Suprapubic skin (tissue), 4 donors: ENCODE measurements around the gene KCTD17. TPM values are rescaled to one million over a fixed set of nuclear protein-coding genes. Genes with fewer than 3 reads are reported as not detected.
A peak's percentile ranks its signal among the peaks of the same experiment; 100 is the strongest.

ENCODE experiments used
- DNase-seq, 2 donors: peaks; one replicate each; pipeline ENCODE4 v3.0.0-alpha.2; 2019; ENCODE audit warnings: low spot score in 2 of 2
- H3K27ac ChIP-seq: fragments of 200-600 bp; sonication (generic); one replicate; pipeline ENCODE4 v1.5.1; 2019
- H3K27me3 ChIP-seq: fragments of 200-600 bp; sonication (generic); one replicate; pipeline ENCODE4 v1.5.1; 2019
- H3K36me3 ChIP-seq: fragments of 200-600 bp; sonication (generic); one replicate; pipeline ENCODE4 v1.5.1; 2019
- H3K4me1 ChIP-seq: fragments of 200-600 bp; sonication (generic); one replicate; pipeline ENCODE4 v1.5.1; 2019
- H3K4me3 ChIP-seq: fragments of 200-600 bp; sonication (generic); one replicate; pipeline ENCODE4 v1.5.1; 2019; ENCODE audit warnings: mild to moderate bottlenecking
- H3K9me3 ChIP-seq: fragments of 200-600 bp; sonication (generic); one replicate; pipeline ENCODE4 v1.5.1; 2019
- CTCF ChIP-seq, 2 donors: fragments of 200-600 bp in 1 of 2; fragments of 450-650 bp in 1 of 2; sonication (generic) in 1 of 2; IDR thresholded peaks; one replicate each; pipeline ENCODE4 v1.5.1; 2016 to 2019; ENCODE audit warnings: antibody characterized with exemption in 2 of 2, mild to moderate bottlenecking in 1 of 2, moderate library complexity in 1 of 2
- EP300 ChIP-seq: sonication (generic); formaldehyde crosslinking; IDR thresholded peaks from one replicate; pipeline ENCODE4 v1.6.1; 2017; ENCODE audit warnings: antibody characterized with exemption
- POLR2A ChIP-seq, 2 donors: fragments of 450-650 bp; IDR thresholded peaks; one replicate each; pipeline ENCODE4 v1.6.1; 2017; ENCODE audit warnings: antibody characterized with exemption in 2 of 2, mild to moderate bottlenecking in 2 of 2, moderate library complexity in 2 of 2
- POLR2AphosphoS5 ChIP-seq, 3 donors: sonication (generic); formaldehyde crosslinking; IDR thresholded peaks; one replicate each; pipeline ENCODE4 v1.6.1; 2017; ENCODE audit warnings: antibody characterized with exemption in 3 of 3
- WGBS: methylation state at CpG from one replicate; pipeline ENCODE4 v1.1.5; 2018; 5-methylcytosine and 5-hydroxymethylcytosine counted together
- total RNA-seq, 4 donors: library from RNA; depleted of rRNA; stranded (reverse); fragments of >200 nt; gene quantifications; one replicate each; pipeline ENCODE4 v1.1.0, GENCODE V29; 2016

KCTD17 gene
- total RNA-seq, 4 donors from 2014 or later, result 25.0 to 67.0 (median 35.7) TPM

- TF ChIP-seq CTCF (IDR thresholded peaks at IDR 0.05) (no peak), EP300 (no peak)
- H3K4me3 ChIP-seq, result no peak overlapping the region
- no peak overlapping the region for H3K27ac ChIP-seq
- DNase-seq, result no peak
- H3K36me3 ChIP-seq, result no peaks in the 10 kb centered on the region
- peaks cover 65% of the 10 kb centered on the region for H3K27me3 ChIP-seq
- H3K9me3 ChIP-seq, result no peaks in the 10 kb centered on the region
- H3K4me1 ChIP-seq, result peaks cover 4% of the 10 kb centered on the region
- WGBS, result 91% methylated on average over 8 of the region's 8 CpGs
Observed at GRCh38 chr22:37072673-37073072, 21.1 kb downstream of the KCTD17 start.

- TF ChIP-seq POLR2AphosphoS5 (IDR thresholded peaks at IDR 0.05), result no peak
- no peak for TF ChIP-seq POLR2A (IDR thresholded peaks at IDR 0.05)
- TF ChIP-seq CTCF (IDR thresholded peaks at IDR 0.05), result no peak
- no peak for TF ChIP-seq EP300
- DNase-seq, result no peak
- Histone ChIP-seq H3K27ac (no peak overlapping the region), H3K9me3 (no peaks in the 10 kb centered on the region), H3K36me3 (no peaks in the 10 kb centered on the region), H3K4me1 (peaks cover 2% of the 10 kb centered on the region), H3K4me3 (no peak overlapping the region), H3K27me3 (peaks cover 51% of the 10 kb centered on the region)
- WGBS, result 71% methylated on average over 7 of the region's 16 CpGs
Observed at GRCh38 chr22:37074537-37074936, 23.0 kb downstream of the KCTD17 start.

GRCh38 chr22:37075046-37075445, 23.5 kb downstream of the KCTD17 start:
- H3K9me3 ChIP-seq, result no peaks in the 10 kb centered on the region
- TF ChIP-seq EP300, result no peak
- no peaks in the 10 kb centered on the region for H3K36me3 ChIP-seq
- peaks cover 2% of the 10 kb centered on the region for H3K4me1 ChIP-seq
- DNase-seq, result no peak
- no peak overlapping the region for H3K4me3 ChIP-seq
- 66% methylated on average over 15 of the region's 17 CpGs for WGBS
- H3K27me3 ChIP-seq, result peaks cover 46% of the 10 kb centered on the region
- no peak overlapping the region for H3K27ac ChIP-seq

GRCh38 chr22:37075822-37076433, 24.4 kb downstream of the KCTD17 start:
- Histone ChIP-seq H3K4me3 (no peak overlapping the region), H3K27ac (no peak overlapping the region), H3K4me1 (peaks cover 2% of the 10 kb centered on the region), H3K36me3 (no peaks in the 10 kb centered on the region), H3K9me3 (no peaks in the 10 kb centered on the region), H3K27me3 (peaks cover 37% of the 10 kb centered on the region)
- TF ChIP-seq CTCF (IDR thresholded peaks at IDR 0.05) (no peak), EP300 (no peak), POLR2A (IDR thresholded peaks at IDR 0.05) (no peak), POLR2AphosphoS5 (IDR thresholded peaks at IDR 0.05) (no peak)
- DNase-seq, result no peak
- WGBS, result 84% methylated on average over 8 of the region's 9 CpGs

GRCh38 chr22:37077802-37078448, 26.4 kb downstream of the KCTD17 start:
- WGBS, result 23% methylated on average over 15 of the region's 15 CpGs
- H3K4me1 ChIP-seq, result peaks cover 2% of the 10 kb centered on the region
- no peak for DNase-seq
- H3K9me3 ChIP-seq, result no peaks in the 10 kb centered on the region
- TF ChIP-seq CTCF (IDR thresholded peaks at IDR 0.05), result peak; percentile 59 to 97
- TF ChIP-seq POLR2A (IDR thresholded peaks at IDR 0.05), result no peak
- TF ChIP-seq POLR2AphosphoS5 (IDR thresholded peaks at IDR 0.05), result no peak
- no peak for TF ChIP-seq EP300
- H3K27ac ChIP-seq, result no peak overlapping the region
- H3K4me3 ChIP-seq, result no peak overlapping the region
- H3K27me3 ChIP-seq, result peaks cover 33% of the 10 kb centered on the region
- H3K36me3 ChIP-seq, result no peaks in the 10 kb centered on the region
